Measurements from ENCODE around the gene IPO9. TPM values are rescaled to one million over a fixed set of nuclear protein-coding genes. Genes with fewer than 3 reads are reported as not detected.
"Not testable (repeated sequence)": the region's sequence is repeated elsewhere in the genome, so short reads cannot be mapped to it uniquely, and the experiment has no call there.

Gene IPO9
- total RNA-seq, 1 experiment from 2014 or later, result 29.3 TPM

GRCh38 chr1:201894343-201895119 is 65.6 kb downstream of the IPO9 start:
- no peak for DNase-seq (ENCODE audit: low read depth, low spot score)
- in situ Hi-C loops (cut with HindIII; ENCODE audit: low pct_unique_long_range_greater_than_20kb, low sequenced_read_pairs), result no loop called here

- in situ Hi-C loops (cut with HindIII; ENCODE audit: low pct_unique_long_range_greater_than_20kb, low sequenced_read_pairs), result no loop called here
- DNase-seq (ENCODE audit: low read depth, low spot score), result no peak
Observed at GRCh38 chr1:201895120-201895665, 66.2 kb downstream of the IPO9 start.

- in situ Hi-C loops (cut with HindIII; ENCODE audit: low pct_unique_long_range_greater_than_20kb, low sequenced_read_pairs), result no loop called here
- DNase-seq (ENCODE audit: low read depth, low spot score), result peak; percentile 87
Observed at GRCh38 chr1:201895913-201896807, 67.2 kb downstream of the IPO9 start.

DNA sequence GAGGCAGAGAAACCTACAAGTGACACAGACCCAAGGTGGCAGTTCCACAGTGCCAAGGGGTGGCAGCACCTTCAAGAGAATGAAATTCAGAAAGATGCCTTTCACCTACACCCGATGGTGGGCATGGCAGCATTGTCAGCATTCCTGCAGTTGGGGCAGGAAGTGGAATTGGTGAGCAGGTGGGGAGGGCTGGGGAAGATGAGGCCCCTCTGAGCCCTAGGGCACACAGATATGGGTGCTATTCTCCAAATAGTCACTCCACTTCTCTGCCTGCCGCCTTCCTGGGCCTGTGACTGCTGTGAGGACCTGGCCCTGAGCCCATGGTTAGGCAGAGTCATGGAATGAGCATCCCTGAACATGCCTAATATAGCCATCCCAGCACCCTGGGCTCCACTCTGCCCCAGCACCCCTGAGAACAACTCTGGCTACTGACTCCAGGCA is 68.0 kb downstream of the IPO9 start:
- in situ Hi-C loops (cut with HindIII; ENCODE audit: low pct_unique_long_range_greater_than_20kb, low sequenced_read_pairs), result no loop called here
- no peak for DNase-seq (ENCODE audit: low read depth, low spot score)

DNA sequence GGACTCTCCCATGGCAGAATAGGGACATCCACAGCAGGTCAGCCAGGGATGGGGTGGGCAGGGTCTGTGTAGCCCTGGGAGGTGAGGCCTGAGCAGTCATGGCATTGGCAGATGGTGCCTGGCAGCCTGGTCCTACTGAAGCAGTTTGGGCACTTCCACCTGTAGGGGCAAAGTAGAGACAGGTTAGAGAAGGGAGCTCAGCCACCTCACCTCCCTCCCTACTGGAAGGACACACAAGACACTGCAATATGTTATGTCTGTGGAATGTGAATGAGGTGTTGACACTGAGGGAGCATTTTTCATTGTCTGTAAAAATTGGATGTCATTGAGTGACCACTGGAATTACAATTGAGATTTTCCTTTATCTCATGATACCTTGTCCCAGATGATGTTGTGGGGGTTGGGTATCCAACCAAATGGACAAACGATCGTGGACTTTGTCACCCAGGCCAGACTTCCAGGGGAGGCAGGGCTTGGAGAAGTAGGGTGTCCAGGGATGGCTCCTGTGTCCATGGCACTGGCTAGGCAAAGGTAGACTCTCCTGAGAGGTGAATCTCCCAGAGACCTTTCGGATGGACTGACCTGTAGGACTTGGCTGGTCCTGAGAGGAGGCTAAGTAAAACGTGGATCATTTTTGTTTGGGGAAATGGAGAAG is 69.4 kb downstream of the IPO9 start:
- in situ Hi-C loops (cut with HindIII; ENCODE audit: low pct_unique_long_range_greater_than_20kb, low sequenced_read_pairs), result no loop called here
- DNase-seq (ENCODE audit: low read depth, low spot score), result no peak

GRCh38 chr1:201898992-201899391 is 70.0 kb downstream of the IPO9 start:
- no peak for DNase-seq (ENCODE audit: low read depth, low spot score)
- in situ Hi-C loops (cut with HindIII; ENCODE audit: low pct_unique_long_range_greater_than_20kb, low sequenced_read_pairs), result no loop called here

DNA sequence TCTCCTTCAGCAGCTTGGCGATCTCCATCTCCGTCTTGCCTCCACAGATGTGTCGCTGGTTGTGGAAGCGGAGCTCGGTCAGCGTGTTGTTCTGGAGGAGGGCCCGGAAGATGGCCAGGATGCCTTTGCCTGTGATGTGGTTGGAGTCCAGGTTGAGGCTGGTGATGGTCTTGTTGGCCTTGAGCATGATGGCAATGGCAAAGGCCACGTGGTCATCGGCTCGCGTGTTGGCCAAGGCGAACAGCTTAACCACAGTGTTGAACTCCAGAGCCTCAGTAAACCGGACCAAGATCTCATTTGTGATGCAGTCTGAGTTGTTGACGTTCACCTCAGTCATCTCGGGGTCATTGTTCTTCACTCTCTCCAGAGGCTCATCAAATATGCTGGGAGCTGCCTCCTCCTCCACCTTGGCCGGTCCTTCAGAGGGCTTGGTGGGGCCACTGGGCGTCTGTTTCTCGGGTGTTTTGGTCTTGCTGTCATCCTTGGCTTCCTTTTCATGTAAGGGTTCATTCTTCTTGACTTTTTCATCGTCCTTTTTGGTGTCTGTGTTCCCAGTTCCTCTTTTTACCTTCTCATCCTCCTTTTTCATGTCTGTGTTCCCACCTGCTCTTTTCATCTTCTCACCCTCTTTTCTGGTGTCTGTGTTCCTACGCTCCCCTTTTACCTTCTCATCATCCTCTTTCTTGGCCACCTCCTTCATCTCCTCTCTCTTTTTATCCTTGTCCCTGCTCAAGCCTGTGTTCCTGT is 70.9 kb downstream of the IPO9 start:
- DNase-seq (ENCODE audit: low read depth, low spot score), result no peak
- in situ Hi-C loops (cut with HindIII; ENCODE audit: low pct_unique_long_range_greater_than_20kb, low sequenced_read_pairs), result no loop called here

- DNase-seq (ENCODE audit: low read depth, low spot score), result no peak
- in situ Hi-C loops (cut with HindIII; ENCODE audit: low pct_unique_long_range_greater_than_20kb, low sequenced_read_pairs), result no loop called here
Observed at GRCh38 chr1:201900476-201900875, 71.5 kb downstream of the IPO9 start.

GRCh38 chr1:201901036-201901435 is 72.1 kb downstream of the IPO9 start:
- in situ Hi-C loops (cut with HindIII; ENCODE audit: low pct_unique_long_range_greater_than_20kb, low sequenced_read_pairs), result not testable (repeated sequence)

DNA sequence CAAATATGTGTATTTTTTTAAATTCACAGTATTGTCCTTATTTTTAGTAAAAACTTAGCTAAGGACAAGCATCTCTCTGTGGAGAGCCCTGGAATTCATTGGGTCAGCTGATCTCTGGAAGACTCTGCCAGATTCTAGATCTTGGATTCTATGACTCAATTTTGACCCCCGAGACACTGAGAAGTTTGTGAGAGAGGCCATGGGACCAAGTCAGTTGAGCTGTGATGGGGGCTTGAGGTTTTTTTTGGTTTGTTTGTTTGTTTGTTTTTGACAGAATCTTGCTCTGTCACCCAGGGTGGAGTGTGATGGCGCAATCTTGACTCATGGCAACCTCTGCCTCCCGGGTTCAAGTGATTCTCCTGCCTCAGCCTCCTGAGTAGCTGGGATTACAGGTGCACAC is 73.2 kb downstream of the IPO9 start:
- DNase-seq (ENCODE audit: low read depth, low spot score), result peak; percentile 68
- in situ Hi-C loops (cut with HindIII; ENCODE audit: low pct_unique_long_range_greater_than_20kb, low sequenced_read_pairs), result no loop called here

More at GRCh38 chr1:201901036-201901435, 72.1 kb downstream of the IPO9 start:
- DNase-seq (ENCODE audit: low read depth, low spot score), result not testable (repeated sequence)

DNA sequence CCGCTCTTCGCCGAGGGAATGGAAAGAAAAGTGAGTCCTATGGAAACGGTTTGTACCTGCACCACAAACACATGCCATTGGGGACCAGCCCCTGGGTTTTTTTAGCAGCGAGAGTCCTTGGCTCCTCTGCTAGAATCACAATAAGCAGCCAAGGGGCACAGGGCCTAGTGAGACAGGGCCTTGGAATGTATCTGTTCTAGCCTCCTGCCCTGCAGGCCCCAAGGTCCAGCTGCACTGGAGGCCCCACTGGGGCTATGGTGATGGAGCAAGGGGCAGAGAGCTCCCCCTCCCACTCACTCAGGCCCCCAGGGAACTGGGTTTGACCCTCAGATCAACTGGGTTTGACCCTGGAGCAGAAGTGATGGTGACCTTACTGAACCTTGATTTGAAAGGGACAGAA is 74.2 kb downstream of the IPO9 start:
- no peak for DNase-seq (ENCODE audit: low read depth, low spot score)
- in situ Hi-C loops (cut with HindIII; ENCODE audit: low pct_unique_long_range_greater_than_20kb, low sequenced_read_pairs), result no loop called here

GRCh38 chr1:201904579-201904978 is 75.6 kb downstream of the IPO9 start:
- in situ Hi-C loops (cut with HindIII; ENCODE audit: low pct_unique_long_range_greater_than_20kb, low sequenced_read_pairs), result no loop called here

GRCh38 chr1:201905234-201905890 is 76.4 kb downstream of the IPO9 start:
- in situ Hi-C loops (cut with HindIII; ENCODE audit: low pct_unique_long_range_greater_than_20kb, low sequenced_read_pairs), result no loop called here
- no peak for DNase-seq (ENCODE audit: low read depth, low spot score)

More at GRCh38 chr1:201904579-201904978, 75.6 kb downstream of the IPO9 start:
- no peak for DNase-seq (ENCODE audit: low read depth, low spot score)

DNA sequence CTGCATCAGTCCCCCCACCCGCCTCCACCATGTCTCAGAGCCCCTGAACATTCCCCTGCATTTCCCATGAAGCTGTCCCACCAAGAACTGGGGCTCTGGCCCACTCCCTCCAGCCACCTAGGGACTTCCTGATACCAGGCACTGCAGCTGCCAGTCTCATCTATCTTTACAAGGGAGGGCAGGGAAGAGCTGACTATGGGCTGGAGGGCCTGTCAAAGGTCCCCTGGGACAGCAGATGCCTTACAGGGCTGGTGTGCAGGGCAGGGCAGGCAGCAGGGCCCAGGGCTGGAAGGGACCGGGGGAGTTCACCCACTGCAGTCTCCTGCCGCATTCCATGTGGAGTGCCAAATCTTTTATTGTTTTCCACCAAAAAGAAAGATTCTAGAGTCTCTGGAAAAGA is 77.4 kb downstream of the IPO9 start:
- no peak for DNase-seq (ENCODE audit: low read depth, low spot score)
- in situ Hi-C loops (cut with HindIII; ENCODE audit: low pct_unique_long_range_greater_than_20kb, low sequenced_read_pairs), result no loop called here

DNA sequence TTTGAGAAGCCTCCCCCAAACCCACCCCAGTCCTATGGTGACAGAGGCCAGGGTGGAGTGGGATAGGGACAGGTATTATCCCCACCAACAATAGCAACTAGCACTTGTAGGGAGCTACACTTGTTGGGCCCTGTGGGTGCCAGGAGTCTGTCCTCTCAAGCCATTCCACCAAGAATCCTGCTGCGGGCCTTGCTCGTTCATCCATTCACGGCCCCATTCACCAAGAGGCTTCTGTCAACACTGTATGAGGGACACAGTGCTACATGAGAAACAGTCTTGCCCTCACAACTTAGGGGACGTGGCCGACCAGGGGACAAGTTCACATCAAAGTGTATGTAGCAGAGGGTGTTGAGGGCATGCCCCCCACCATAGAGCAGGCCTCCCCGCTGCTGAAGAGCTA is 78.7 kb downstream of the IPO9 start:
- DNase-seq (ENCODE audit: low read depth, low spot score), result no peak
- in situ Hi-C loops (cut with HindIII; ENCODE audit: low pct_unique_long_range_greater_than_20kb, low sequenced_read_pairs), result no loop called here

DNA sequence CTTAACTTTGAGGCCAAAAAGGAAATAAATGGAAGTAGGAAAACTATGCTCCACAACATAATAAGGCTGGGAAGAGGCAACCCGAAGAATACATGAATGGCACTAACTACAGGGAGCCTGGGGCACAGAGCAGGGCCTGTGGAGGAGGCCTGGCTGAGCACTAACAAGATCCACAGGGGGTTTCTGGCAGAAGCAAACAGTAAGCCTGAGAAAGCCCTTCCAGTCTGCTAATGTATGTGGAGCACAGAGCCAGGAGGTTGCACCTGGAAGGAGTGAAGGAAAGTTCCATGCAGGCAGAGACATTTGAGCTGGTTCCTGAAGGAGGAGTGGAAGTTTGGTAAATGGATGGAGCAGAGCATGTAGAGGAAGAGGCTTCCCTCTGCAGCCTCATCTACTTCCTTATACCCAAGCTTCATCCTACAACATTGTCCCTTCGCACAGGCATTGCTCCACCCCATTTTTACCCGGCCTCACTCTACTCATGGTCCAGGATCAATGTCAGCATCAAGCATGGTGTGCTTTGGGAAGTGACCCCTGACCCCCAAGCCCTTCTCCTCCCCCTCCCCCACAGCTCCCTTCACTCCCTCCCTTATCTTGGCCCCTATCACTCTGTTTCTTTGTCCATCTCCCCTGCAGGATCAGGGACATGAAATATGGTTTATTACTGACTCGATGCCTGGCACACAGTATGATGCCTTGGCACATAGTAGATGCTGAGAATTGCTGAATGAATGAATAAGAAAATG is 83.0 kb downstream of the IPO9 start:
- in situ Hi-C loops (cut with HindIII; ENCODE audit: low pct_unique_long_range_greater_than_20kb, low sequenced_read_pairs), result no loop called here
- DNase-seq (ENCODE audit: low read depth, low spot score), result no peak
